HUES48 (cell line): ENCODE measurements around the gene APLP2.

ENCODE experiments used
- H3K27ac ChIP-seq: one replicate; pipeline ENCODE4 v1.7.0; 2013; ENCODE audit warnings: low read depth, low read length, inconsistent platforms
- H3K27me3 ChIP-seq: 2 replicates; pipeline ENCODE4 v1.6.1; 2013; ENCODE audit warnings: mild to moderate bottlenecking, low read length; ENCODE audit not compliant: control insufficient read depth, insufficient read depth
- H3K36me3 ChIP-seq: 2 replicates; pipeline ENCODE4 v1.6.1; 2013; ENCODE audit warnings: low read length; ENCODE audit not compliant: control insufficient read depth, insufficient read depth
- H3K4me1 ChIP-seq: 2 replicates; pipeline ENCODE4 v1.6.1; 2013; ENCODE audit warnings: mild to moderate bottlenecking, low read length; ENCODE audit not compliant: control insufficient read depth, insufficient read depth
- H3K4me3 ChIP-seq: 2 replicates; pipeline ENCODE4 v1.5.1; 2013; ENCODE audit warnings: mild to moderate bottlenecking, low read depth, low read length
- H3K9ac ChIP-seq: 2 replicates; pipeline ENCODE4 v1.6.1; 2013; ENCODE audit warnings: mild to moderate bottlenecking, low read depth, low read length, moderate library complexity
- H3K9me3 ChIP-seq: 2 replicates; pipeline ENCODE4 v1.6.1; 2013; ENCODE audit warnings: low read length; ENCODE audit not compliant: control insufficient read depth, insufficient read depth

Gene APLP2

GRCh38 chr11:130037058-130037457 lies 32.6 kb upstream of the APLP2 start:
- H3K9me3 ChIP-seq: no peaks in the 10 kb centered on the region
- no peaks in the 10 kb centered on the region; the same call in 1 of the 2 replicates for H3K4me1 ChIP-seq
- H3K4me3 ChIP-seq: no peak overlapping the region
- no peaks in the 10 kb centered on the region for H3K27me3 ChIP-seq
- no peaks in the 10 kb centered on the region for H3K36me3 ChIP-seq
- H3K9ac ChIP-seq: no peak overlapping the region
- H3K27ac ChIP-seq: no peak overlapping the region

- Histone ChIP-seq H3K4me1 (no peaks in the 10 kb centered on the region), H3K27ac (no peak overlapping the region), H3K27me3 (no peaks in the 10 kb centered on the region), H3K36me3 (no peaks in the 10 kb centered on the region), H3K4me3 (no peak overlapping the region), H3K9ac (no peak overlapping the region), H3K9me3 (no peaks in the 10 kb centered on the region)
Observed at GRCh38 chr11:130037881-130038585, 31.7 kb upstream of the APLP2 start.

- no peaks in the 10 kb centered on the region for H3K9me3 ChIP-seq
- no peaks in the 10 kb centered on the region for H3K36me3 ChIP-seq
- no peaks in the 10 kb centered on the region for H3K4me1 ChIP-seq
- H3K4me3 ChIP-seq: no peak overlapping the region
- no peak overlapping the region for H3K9ac ChIP-seq
- no peaks in the 10 kb centered on the region for H3K27me3 ChIP-seq
- H3K27ac ChIP-seq: no peak overlapping the region
Observed at GRCh38 chr11:130040281-130040940, 29.3 kb upstream of the APLP2 start.

- Histone ChIP-seq H3K36me3 (no peaks in the 10 kb centered on the region), H3K9me3 (no peaks in the 10 kb centered on the region), H3K27me3 (no peaks in the 10 kb centered on the region), H3K9ac (no peak overlapping the region), H3K4me3 (no peak overlapping the region), H3K4me1 (no peaks in the 10 kb centered on the region), H3K27ac (no peak overlapping the region)
Observed at GRCh38 chr11:130042093-130042591, 27.6 kb upstream of the APLP2 start.

GRCh38 chr11:130043575-130043974 lies 26.1 kb upstream of the APLP2 start:
- no peaks in the 10 kb centered on the region for H3K27me3 ChIP-seq
- no peak overlapping the region for H3K4me3 ChIP-seq
- no peaks in the 10 kb centered on the region for H3K4me1 ChIP-seq
- no peak overlapping the region for H3K9ac ChIP-seq
- no peak overlapping the region for H3K27ac ChIP-seq
- H3K9me3 ChIP-seq: no peaks in the 10 kb centered on the region
- no peaks in the 10 kb centered on the region for H3K36me3 ChIP-seq

- Histone ChIP-seq H3K4me3 (no peak overlapping the region), H3K27ac (no peak overlapping the region), H3K27me3 (no peaks in the 10 kb centered on the region), H3K9me3 (no peaks in the 10 kb centered on the region), H3K36me3 (no peaks in the 10 kb centered on the region), H3K9ac (no peak overlapping the region), H3K4me1 (no peaks in the 10 kb centered on the region)
Observed at GRCh38 chr11:130047141-130047540, 22.6 kb upstream of the APLP2 start.

GRCh38 chr11:130049328-130049771 lies 20.3 kb upstream of the APLP2 start:
- H3K9ac ChIP-seq: no peak overlapping the region
- no peak overlapping the region for H3K27ac ChIP-seq
- H3K4me3 ChIP-seq: no peak overlapping the region
- no peaks in the 10 kb centered on the region for H3K4me1 ChIP-seq
- H3K36me3 ChIP-seq: no peaks in the 10 kb centered on the region
- no peaks in the 10 kb centered on the region for H3K9me3 ChIP-seq
- H3K27me3 ChIP-seq: no peaks in the 10 kb centered on the region

DNA sequence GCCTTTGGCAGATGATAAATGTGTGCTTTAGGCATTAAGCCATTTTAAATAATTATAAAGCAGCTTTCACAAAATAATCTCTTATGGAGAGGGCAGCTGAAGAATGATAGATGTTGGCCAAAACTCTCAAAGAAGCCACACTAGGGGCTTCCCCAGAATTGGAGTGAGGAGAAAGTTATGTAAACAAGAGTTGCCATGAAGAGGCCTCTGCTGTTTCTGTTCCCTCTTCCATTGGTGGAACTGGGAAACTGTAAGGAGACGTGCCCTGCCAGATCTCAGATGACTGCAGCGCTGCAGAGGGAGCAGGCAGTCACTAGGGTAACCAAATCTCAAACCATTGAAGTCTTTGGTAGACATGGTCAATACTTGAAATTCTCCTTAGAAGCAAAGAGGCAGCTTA lies 19.4 kb upstream of the APLP2 start:
- Histone ChIP-seq H3K27ac (no peak overlapping the region), H3K9ac (no peak overlapping the region), H3K27me3 (no peaks in the 10 kb centered on the region), H3K9me3 (no peaks in the 10 kb centered on the region), H3K36me3 (no peaks in the 10 kb centered on the region), H3K4me3 (no peak overlapping the region), H3K4me1 (no peaks in the 10 kb centered on the region)

- H3K4me1 ChIP-seq: no peaks in the 10 kb centered on the region
- H3K4me3 ChIP-seq: no peak overlapping the region
- H3K9ac ChIP-seq: no peak overlapping the region
- H3K9me3 ChIP-seq: no peaks in the 10 kb centered on the region
- H3K36me3 ChIP-seq: no peaks in the 10 kb centered on the region
- H3K27me3 ChIP-seq: no peaks in the 10 kb centered on the region
- H3K27ac ChIP-seq: no peak overlapping the region
Observed at GRCh38 chr11:130051082-130051481, 18.6 kb upstream of the APLP2 start.

- Histone ChIP-seq H3K9ac (no peak overlapping the region), H3K4me1 (no peaks in the 10 kb centered on the region), H3K4me3 (no peak overlapping the region), H3K36me3 (no peaks in the 10 kb centered on the region), H3K27ac (no peak overlapping the region), H3K9me3 (no peaks in the 10 kb centered on the region), H3K27me3 (no peaks in the 10 kb centered on the region)
Observed at GRCh38 chr11:130052567-130052966, 17.1 kb upstream of the APLP2 start.

DNA sequence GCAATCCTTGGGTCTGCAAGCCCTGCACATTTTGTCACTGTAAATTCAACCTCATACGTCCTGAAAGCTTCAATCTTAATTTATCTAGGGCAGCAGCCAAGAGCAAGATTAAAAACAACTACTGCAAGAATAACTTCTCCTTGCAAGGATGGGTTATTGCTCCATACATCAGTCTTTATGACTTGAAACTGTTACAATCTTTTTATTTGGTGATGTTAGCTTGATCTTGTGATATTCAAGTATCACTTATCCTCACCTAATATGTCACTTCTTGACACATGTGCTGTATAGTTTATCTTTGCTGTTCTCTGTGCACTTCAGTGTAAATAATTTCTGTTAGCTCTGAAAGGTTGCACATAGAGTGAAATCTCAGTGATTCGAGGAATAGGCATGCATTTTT lies 14.7 kb upstream of the APLP2 start:
- Histone ChIP-seq H3K9ac (no peak overlapping the region), H3K27ac (no peak overlapping the region), H3K4me1 (no peaks in the 10 kb centered on the region), H3K27me3 (no peaks in the 10 kb centered on the region), H3K4me3 (no peak overlapping the region), H3K36me3 (no peaks in the 10 kb centered on the region), H3K9me3 (no peaks in the 10 kb centered on the region)
